Brain microvascular endothelial cell (primary cell): ENCODE measurements around the gene FAM135A.

Experiments used
- DNase-seq: peaks from one replicate; pipeline ENCODE4 v3.0.0-alpha.2; 2020
- H3K27ac ChIP-seq: fragments of 250-450 bp; sonication (Bioruptor Pico); 2 replicates; pipeline ENCODE4 v1.5.1; 2020; ENCODE audit warnings: mild to moderate bottlenecking, moderate library complexity
- H3K27me3 ChIP-seq: fragments of 250-450 bp; sonication (Bioruptor Pico); replicated peaks from 2 replicates; pipeline ENCODE4 v1.5.1; 2020; ENCODE audit warnings: mild to moderate bottlenecking
- H3K36me3 ChIP-seq: fragments of 250-450 bp; sonication (Bioruptor Pico); replicated peaks from 2 replicates; pipeline ENCODE4 v1.5.1; 2020; ENCODE audit warnings: mild to moderate bottlenecking
- H3K4me3 ChIP-seq: 2 replicates; pipeline ENCODE4 v1.5.1; 2011; ENCODE audit warnings: low read depth, mild to moderate bottlenecking, control low read depth, low read length, moderate library complexity
- CTCF ChIP-seq: IDR thresholded peaks from 2 replicates; pipeline ENCODE4 v1.5.1; 2011; ENCODE audit warnings: low read depth, mild to moderate bottlenecking, moderate library complexity, low read length, control low read depth, inconsistent platforms; ENCODE audit errors: missing control alignments
- in situ Hi-C: cut with HindIII; loops from 2 replicates; pipeline ENCODE4 v1.10.0; 2017; ENCODE audit warnings: low sequenced_read_pairs, low pct_ligation_motif_present

Gene FAM135A

GRCh38 chr6:70391492-70391891, 21.8 kb upstream of the FAM135A start:
- Histone ChIP-seq H3K36me3 (no peaks in the 10 kb centered on the region), H3K27ac (no peak overlapping the region), H3K4me3 (no peak overlapping the region), H3K27me3 (peaks cover 6% of the 10 kb centered on the region)
- no peak for TF ChIP-seq CTCF
- DNase-seq = no peak
- in situ Hi-C loops = no loop called here

DNA sequence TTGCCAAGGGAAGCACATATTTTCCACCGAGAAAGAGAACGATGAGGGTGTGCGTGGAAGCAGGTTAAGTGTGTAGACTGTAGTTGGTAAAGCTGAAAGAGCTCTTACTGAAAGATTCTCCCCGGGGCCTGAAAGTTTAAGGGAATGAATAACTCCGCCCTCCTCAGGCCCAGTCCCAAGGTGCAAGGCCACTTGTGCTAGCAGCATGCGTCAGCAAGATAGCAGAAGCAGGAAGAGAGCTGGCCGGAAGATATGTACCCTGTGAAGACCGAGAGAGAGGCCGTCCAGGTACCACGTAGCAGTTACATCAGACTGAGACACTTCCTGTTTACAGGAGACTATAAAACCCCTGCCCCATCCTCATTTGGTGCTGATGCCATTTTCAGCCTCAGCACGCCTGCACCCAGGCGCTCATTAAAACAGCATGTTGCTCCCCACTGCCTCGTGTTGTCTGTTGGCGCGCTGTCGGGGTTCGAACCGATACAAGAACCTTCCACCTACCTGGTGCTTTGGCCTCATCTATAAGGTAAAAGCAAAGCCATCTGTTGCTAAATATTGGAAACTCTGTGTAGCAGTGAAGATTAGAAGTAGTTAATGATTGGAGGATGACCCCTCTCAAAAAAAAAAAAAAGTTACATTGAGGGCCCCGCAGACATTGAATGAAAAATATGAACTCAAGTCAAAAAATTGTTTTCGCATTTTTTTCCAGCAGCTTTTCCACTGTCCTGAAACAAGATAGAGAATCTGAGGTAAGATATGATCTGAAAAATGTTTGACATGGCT, 18.6 kb upstream of the FAM135A start:
- Histone ChIP-seq H3K27me3 (peaks cover 6% of the 10 kb centered on the region), H3K4me3 (no peak overlapping the region), H3K36me3 (no peaks in the 10 kb centered on the region), H3K27ac (no peak overlapping the region)
- no peak for TF ChIP-seq CTCF
- in situ Hi-C loops = no loop called here
- no peak for DNase-seq

- H3K27ac ChIP-seq = no peak overlapping the region
- no peak for DNase-seq
- H3K4me3 ChIP-seq = no peak overlapping the region
- no peak for TF ChIP-seq CTCF
- peaks cover 5% of the 10 kb centered on the region for H3K27me3 ChIP-seq
- no peaks in the 10 kb centered on the region for H3K36me3 ChIP-seq
- in situ Hi-C loops = no loop called here
These were observed 18.0 kb upstream of the FAM135A start for GRCh38 chr6:70395301-70395672.

GRCh38 chr6:70396163-70396562, 17.1 kb upstream of the FAM135A start:
- no peak for DNase-seq
- H3K27me3 ChIP-seq = peaks cover 3% of the 10 kb centered on the region
- TF ChIP-seq CTCF = no peak
- in situ Hi-C loops = no loop called here
- no peak overlapping the region for H3K4me3 ChIP-seq
- H3K27ac ChIP-seq = no peak overlapping the region
- H3K36me3 ChIP-seq = no peaks in the 10 kb centered on the region

- no peak overlapping the region for H3K27ac ChIP-seq
- TF ChIP-seq CTCF = no peak
- H3K4me3 ChIP-seq = no peak overlapping the region
These were observed 16.2 kb upstream of the FAM135A start for GRCh38 chr6:70396796-70397729.

More at GRCh38 chr6:70396796-70397729, 16.2 kb upstream of the FAM135A start:
- in situ Hi-C loops = no loop called here
- Histone ChIP-seq H3K36me3 (no peaks in the 10 kb centered on the region), H3K27me3 (no peaks in the 10 kb centered on the region)
- no peak for DNase-seq
